Activated CD8-positive, alpha-beta memory T cell treated with anti-CD3 and anti-CD28 coated beads, Interleukin-2, amount 50 U/mL, for 4 hours (primary cell): ENCODE results near the gene CRYBA4.

Source experiments
- DNase-seq: peaks from one replicate; pipeline ENCODE4 v3.0.0-alpha.2; 2020

CRYBA4 gene

DNA sequence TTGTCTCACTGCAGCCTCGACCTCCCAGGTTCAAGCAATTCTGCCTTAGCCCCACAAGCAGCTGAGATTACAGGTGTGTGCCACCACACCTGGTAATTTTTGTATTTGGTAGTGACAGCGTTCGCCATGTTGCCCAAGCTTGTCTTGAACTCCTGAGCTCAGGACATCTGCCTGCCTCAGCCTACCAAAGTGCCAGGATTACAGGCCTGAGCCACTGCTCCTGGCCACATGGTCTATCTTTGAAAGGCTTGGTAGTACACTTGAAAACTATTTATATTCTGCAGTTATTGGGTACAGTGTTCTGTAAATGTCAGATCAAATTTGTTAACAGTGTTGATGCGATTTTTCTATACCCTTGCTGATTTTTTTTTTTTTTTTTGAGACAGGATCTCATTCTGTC is 9.5 kb downstream of the CRYBA4 start:
- DNase-seq = no peak

DNA sequence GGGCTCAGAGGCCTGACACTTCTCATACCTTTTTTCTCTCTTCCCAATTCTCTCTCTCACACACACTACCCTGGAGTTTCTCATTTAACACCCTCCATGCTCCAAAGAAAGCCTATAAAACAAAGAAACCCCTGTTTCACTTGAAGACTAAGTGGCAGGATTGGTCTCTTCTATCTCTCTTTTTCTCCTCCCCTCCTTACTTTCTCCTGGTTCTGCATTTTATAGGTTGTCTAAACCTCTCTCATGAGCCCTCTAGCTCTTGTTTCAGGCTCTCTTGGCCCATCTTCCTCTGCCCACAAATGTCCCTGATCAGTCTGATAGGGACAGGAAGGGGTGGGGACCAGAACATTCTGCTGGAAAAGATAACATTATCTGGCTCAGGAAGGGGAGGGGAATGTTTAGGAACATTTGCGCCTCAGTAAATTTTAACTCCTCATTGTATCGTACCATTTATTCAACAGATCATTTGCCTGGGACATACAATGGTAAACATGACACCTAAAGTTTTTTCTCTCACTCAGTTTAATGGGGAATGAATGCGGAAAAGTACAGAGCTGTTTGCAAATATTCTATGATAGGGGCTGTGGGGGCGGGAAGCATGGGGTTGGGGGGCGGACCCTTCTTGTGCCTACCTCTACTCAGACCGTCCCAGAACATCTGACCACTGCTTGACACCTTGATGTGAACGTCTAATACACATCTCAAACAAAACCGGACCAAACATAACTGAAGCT is 10.8 kb downstream of the CRYBA4 start:
- no peak for DNase-seq

DNA sequence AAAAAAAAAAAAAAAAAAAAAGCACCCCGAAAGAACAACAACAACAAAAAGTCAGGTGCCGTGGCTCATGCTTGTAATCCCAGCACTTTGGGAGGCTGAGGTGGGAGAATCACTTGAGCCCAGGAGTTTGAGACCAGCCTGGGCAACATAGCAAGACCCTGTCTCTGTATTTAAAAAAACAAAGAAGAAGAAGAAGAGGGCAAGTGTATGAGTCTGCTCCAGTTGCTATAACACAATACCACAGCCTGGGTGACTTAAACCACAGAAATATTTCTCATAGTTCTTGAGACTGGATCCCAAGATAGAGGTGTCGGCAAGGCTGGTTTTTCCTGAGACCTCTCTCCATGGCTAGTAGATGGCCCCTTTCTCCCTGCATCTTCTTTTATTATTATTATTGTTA is 12.4 kb downstream of the CRYBA4 start:
- DNase-seq = no peak

DNA sequence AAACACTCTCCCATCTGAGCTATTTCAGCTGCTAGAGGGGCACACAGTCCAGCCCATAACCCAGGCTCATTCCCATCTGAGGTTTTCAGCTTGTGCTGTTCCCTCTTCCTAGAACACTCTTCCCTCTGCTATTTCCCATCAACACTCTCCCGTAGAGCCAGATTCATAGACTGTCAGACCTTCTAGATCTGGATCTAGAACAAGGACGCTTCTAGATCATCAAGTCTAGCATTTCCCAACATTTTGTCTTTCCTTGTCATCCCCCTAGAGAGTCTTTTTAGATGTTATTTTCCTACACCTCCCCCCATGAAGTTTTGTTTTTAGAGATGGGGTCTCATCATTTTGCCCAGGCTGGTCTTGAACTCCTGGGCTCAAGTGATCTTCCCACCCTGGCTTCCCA is 13.4 kb downstream of the CRYBA4 start:
- no peak for DNase-seq

DNA sequence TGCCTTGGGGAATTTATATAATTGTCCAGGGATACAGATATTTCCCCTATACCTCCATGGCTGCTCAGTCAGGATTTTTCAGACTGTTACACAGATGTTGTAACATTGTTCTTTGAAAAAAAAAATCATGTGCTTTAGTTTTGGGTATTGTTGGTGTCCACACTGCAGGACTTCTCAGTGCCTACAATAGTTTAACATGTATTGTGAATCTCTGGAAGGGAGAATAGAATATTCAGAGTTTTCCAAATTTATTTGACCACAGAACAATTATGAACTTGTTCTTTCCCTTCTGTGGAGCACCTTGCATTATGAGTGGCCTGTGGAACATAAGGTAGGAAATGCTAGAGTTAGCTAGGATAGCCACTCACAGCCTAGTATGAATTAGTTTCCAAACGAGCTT is 14.5 kb downstream of the CRYBA4 start:
- no peak for DNase-seq

DNA sequence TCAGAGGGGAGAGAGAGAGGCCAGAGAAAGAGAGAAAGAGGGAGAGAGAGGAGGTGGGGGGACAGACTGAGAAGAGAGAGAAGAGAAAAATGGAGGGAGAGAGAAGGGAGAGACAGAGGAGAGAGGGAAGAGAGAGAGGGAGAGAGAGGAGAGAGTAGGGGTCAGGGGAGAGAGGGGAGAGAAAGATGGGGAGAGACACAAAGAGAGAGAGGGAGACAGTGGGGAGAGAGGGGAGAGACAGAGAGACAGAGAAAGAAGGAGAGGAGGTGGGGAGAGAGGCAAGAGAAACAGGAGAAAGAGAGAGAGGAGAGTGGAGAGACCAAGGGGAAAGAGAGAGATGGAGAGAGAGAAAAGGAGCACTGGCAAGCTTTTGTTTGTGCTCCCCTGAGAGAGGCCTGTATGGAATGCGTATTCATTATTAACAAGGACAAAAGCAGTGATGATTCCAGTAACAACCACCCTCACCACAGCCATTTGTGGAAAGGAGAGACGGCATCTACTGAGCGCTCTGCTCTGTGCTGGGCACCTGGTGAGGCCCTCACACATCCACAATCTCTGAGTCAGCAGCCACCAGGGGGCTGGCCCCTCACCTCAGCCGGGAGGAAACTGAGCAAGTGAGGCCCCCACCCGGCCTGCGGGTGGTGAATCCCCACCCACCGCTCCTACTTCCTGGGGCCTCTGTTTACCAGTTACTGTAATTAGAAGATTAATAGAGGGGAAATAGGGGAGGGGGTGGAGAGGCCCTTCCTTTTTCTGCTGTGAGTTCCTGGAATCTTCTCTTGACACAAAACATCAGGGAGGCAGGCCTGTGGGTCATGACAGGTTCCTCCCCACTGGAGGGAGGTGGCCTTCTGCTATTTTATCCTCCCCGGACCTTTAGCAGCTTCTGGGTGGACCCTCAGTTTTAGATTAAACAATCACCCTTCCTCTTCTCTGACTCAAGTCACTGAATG is 21.0 kb downstream of the CRYBA4 start:
- DNase-seq = peak; percentile 87

DNA sequence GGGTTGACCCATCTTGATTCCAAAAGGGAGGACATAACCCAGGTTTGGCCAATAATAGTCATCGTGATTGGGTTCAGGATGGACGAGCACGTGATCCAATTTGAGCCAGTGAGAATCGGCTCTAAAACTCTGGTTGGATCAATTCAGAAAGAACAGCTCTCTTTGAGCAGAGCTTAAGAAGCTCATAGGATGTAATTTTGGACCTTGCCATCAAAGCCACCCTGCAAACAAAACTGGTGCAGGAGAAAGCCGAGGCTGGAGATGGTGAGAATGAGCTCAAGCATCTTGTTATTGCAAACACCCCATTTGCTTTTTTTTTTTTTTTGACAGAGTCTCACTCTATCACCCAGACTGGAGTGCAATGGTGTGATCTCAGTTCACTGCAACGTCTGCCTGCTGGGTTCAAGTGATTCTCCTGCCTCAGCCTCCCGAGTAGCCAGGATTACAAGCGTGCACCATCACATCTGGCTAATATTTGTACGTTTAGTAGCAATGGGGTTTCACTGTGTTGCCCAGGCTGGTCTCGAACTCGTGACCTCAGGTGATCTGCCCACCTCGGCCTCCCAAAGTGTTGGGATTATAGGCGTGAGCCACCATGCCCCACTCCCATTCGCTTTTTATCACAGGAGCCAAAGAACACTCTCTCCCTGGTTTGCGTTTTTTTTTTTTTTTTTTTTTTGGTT is 21.8 kb downstream of the CRYBA4 start:
- DNase-seq = no peak

DNA sequence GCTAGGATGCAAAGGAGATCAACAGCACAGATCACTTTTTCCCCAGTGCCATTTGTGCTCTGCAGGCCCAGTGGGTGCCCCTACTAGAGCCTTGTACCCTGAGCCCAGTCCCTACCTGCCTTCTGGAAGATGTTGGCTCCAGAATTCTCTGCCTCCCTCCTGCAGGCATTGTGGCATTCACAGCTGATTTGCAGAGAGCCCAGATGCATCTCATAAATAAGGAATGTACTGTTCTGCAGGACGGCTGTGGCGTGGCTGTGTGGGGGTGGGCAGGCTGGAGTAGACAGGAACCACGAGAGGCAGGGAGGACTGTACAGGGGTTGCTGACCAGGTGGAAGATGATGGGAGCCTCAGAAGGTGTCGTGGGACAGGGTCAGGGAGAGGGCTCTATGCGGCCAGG is 24.4 kb downstream of the CRYBA4 start:
- DNase-seq = no peak

DNA sequence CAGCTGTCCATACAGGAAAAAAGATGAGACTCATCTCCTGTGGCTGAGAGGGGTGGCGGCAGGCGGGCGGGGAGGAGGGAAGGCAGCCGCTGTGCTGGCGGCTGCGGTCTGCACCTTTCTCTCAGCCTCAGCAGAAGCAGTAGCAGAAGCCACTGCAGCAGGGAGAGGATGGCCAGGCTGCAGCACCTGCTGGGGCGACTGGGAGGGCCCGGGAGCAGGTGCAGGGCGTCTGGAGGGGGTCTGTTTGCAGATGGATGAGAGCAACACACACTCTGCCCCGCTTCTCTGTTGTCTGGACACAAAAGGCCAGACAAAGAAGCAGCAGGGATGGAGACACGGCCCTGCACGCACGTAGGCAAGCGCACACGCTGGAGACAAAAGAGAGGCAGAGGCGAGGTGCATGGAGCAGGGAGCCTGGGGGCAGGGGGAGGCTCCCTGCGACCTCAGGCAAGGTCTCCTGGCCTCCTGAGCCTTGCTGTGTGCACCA is 26.3 kb downstream of the CRYBA4 start:
- peak; percentile 55 for DNase-seq

DNA sequence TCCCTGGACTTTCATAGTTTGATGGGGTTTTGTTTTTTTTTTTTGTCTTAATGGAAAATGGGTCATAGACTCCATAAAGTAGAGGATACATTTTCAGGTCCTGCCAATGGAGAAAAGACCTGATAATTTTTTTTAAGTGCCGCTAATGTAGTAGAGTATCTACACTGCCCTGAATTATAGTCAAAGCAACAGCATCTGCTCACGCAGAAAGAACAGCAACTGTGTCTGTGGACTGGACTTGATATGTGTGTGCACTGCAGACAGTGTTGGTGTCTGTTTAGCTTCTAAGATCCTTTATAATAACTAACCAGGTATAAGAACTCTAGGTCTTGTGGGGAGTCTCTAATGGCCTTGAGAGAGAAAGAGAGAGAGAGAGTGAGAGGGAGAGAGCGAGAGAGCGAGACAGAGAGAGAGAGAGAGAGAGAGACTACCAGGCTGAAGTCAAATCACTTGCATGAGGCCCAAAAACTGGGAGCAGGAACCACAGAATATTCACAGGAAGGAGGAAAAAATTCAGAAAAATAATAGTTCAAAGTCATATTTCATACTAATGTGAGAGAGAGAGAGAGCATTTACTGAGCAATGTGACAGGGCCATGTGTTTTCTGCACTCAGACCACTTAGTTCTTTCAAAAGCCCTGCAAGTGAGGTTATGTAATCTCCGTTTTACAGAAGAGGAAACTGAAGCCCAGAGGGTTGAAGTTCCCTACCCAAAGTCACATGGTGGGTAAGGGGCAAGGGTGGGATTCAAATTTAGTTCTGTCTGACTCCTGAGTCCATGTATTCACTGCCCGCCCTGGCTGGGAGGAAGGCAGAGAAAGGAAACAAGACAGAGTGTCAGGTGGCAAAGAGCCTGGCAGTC is 27.0 kb downstream of the CRYBA4 start:
- DNase-seq = no peak

DNA sequence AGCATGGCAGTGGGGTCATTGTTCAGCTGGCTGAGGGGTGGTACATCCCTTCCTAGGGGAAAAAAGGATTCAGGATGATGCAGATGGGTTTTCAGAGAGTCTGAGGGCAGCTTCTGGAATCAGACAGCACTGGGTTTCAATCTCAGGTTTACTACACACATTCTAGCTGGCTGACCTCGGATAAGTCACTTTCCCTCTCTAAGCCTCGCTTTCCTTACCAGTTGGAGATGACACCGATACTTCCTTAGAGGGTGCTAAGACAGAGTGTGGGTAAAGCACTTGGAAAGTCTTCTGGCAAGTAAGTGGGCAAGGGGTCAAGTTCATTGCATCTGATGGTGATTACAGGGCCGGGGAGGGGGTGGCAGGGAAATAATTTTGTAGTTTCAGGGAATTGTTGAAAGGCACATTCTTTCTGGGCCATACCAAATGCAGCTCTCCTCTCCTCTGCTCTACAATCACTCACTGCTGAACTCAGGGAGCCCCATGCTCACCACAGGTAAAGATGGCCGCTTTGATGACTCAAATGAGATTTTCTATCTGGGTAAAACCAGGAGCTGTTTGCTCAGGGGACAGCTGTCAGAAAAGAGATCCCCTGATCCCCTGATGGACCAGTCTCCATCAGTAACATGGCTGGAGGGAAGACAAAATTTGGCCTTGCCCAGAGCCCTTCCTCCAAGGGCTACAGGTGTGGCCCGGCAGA is 29.1 kb downstream of the CRYBA4 start:
- DNase-seq = no peak

DNA sequence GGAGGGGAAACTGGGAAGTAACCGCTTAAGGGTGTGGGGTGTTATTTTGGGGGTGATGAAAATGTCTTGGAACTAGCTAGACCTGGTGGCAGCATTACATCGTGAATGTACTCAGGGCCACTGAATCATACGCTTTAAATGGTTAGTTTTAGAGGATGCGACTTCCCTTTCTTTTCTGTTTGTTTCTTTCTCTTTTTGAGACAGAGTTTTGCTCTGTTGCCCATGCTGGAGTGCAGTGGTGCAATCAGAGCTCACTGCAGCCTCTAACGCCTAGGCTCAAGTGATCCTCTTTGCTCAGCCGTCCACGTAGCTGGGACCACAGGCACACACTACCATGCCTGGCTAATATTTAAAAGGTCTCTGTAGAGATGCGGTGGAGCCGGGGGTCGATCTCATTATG is 30.1 kb downstream of the CRYBA4 start:
- no peak for DNase-seq

DNA sequence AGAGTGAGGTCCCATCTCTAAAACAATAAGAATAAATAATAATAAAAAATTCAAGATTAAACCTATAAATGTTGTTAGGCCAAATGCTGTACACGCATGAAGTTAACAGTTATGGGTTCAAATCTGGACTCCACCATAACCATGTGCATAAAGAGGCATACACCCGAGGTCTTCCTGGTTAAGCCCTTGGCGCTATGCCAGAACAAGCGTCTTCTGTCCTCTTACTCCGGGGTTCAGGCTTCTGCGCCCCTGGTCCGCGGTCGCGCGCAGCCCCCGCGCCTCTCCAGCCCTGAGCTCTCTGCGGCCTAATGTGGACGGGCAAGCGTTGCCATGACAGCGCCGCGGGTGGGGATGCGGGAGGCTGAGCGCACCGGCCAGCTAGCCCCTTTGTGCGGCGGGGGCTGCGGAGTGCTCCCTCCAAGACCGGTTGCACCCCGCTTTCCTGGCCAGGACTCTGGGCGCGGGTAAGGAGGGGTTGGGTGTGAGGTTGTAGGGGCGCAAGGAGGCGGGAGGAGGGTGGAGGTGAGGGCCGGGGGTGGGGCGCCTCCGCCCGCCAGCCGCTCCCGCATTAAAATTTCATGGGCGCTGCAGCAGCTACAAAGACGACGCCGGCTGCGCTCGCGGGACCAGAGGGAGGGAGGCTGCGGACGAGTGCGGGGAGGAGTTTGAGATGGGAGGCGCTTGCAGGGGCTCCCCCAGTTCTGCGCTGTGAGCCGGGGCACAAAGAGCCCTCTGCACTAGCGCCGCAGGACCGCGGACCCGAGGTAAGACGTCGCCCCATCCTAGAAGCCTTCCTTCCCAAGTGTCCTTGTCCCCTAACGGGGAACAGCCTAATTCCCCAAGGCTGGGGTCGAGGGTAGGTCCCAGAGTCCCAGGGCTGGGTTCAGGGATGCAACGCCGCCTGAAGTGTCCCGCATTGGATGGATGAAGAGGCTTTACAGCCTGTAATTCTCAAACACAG is 35.4 kb downstream of the CRYBA4 start, which contains the start of gene MIAT:
Gene MIAT, plus strand, starts transcription at position 698 of the 961 bp plus-strand sequence.
- peak; percentile 70 for DNase-seq

DNA sequence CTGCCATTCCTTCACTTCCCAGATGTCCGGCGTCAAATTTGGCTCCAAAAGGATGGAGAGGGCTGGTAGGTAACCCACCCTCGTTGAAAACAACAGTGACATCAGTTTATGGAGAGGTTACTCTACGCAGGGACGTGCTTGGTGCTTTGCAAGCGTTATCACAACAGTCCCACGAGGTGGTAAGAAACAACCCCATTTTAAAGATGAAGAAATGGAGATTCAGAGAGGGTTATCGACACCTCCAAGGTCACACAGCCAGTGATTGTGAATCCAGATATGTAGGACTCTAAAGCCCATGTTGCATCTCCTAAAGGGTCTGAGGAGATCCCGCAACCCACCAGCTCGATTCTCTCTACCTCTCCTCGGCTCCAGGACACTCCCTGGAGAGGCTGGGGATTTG is 36.4 kb downstream of the CRYBA4 start:
- DNase-seq = no peak

DNA sequence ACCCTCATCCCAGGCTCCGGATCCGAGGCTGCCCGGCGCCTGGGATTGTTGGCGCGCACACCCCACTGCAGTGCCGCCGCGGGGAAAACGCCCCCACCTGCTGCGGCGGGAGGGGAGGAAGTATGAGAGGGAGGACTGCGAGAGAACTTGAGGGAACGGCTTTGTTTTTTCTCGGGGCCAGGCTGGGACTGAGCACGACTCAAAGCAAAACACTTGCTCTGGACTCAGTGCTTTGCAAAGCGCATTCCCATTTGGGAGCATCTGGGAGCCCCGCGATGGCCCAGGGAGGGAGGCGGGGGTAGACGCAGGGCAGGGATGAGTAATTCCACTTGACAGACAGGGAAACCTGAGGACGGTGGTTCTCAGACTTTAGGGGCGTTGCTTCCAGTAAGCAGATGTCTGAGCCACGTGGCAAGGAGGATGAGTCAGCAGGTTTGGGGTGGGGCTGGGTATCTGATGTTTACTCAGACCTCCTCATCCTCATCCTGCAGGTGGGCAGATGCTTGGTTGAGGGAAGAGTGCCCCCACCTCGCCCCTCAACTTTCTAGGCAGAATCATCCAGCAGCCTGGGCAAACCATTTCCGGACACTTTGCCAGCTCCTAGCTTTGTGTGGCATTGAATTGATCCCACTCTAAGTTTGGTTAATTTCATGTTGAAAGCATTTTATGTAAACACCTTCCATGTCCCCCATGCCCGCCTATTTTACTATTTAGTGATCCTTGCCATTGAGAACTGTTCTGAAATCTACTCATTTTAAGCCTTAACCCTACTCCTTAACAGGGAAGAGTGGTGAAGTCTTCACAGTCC is 37.1 kb downstream of the CRYBA4 start:
- peak; percentile 86 for DNase-seq

DNA sequence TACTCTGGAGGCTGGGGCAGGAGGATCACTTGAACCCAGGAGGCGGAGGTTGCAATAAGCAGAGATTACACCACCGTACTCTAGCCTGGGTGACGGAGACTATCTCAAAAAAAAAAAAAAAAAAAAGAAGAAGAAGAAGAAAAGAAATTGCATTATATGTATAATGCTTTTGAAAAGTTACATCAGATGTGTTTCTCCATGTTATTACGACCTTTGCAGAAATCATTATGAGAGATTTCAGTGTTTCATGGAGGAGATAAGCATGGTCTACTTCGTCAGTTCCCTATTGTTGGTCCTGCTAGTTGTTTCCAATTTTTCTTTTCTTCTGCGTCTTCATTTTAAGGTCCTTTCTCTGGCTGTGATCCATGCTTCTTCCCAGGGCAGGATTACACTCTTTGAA is 38.6 kb downstream of the CRYBA4 start:
- DNase-seq = no peak

DNA sequence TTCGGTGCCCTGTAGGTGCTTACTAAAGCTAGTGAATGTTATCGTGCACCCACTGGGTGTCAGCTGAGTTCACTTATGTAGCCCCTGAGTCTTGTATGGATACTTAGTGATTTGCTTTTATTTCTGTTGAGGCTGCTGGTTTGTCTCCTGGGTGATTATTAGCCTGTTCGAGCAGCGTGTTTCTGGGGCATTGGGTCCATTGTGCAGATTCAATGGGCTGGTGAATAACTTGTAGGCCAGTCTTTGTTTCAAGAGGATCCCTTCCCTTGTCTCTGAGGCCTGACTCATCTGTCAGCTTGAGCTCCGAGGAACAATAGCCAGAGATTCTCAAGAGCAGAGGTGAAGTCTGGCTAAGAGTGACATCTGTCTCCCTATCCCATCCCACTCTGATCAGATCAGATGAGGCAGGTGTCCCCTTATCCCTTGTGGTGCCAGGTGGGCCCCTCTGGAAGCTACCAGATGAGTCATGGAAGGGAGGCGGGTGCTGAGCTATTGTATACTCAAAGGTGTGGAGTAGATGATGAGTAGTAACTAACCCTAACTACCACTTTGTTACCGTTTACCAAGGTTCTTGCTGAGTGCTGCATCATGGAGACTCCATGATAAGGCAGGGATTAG is 39.3 kb downstream of the CRYBA4 start:
- DNase-seq = no peak

DNA sequence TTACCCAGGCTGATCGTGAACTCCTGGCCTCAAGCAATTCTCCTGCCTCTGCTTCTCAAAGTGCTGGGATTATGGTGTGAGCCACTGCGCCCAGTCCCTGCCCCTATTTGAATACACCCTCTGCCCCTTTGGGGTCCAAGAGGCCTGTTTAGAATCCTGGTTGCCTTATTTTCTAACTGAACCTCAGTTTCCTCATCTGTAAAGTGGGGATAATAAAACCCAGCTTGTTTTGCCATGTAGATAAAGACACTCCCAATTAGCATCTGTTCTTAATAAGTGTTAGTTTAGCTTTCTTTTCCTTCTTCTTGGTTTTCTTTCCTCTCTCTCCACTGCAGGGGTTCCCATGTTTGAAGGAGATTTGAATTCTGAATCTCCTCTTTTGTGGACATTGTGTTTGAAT is 40.4 kb downstream of the CRYBA4 start:
- no peak for DNase-seq

DNA sequence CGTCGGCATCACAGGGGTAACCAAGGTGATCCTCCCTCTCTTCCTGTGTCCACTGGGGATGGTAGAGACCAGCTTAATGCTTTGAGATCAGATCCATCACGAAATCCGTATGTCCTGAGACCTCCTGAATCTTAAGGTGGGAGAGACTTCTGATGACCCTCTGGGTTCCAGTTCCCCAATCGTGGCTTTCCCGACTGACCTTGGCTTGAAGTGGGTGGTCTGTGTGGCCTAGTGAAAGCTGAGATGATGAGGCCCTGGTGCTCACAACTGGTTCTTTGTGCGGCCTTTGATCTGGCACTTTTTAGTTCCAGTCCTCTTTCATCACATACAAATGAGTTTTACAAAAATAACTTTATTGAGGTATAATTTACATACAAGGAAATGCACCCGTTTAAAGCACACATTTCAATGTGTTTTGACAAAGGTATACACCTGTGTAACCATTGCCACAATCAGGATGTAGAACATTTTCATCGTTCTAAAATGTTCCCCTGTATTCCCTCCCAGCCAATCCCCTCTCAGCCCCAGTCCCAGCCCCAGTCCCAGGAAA is 41.7 kb downstream of the CRYBA4 start:
- DNase-seq = no peak
